HG02571 (cell line): Measurements from ENCODE around the gene PGLYRP2.
"Not testable (repeated sequence)": the region's sequence is repeated elsewhere in the genome, so short reads cannot be mapped to it uniquely, and the experiment has no call there.

Experiments used
- ATAC-seq: cut with Tn5 transposase; IDR thresholded peaks from one replicate; pipeline ENCODE4 v1.9.1; 2021; ENCODE audit warnings: mild to moderate bottlenecking, moderate library complexity; ENCODE audit not compliant: unreplicated experiment

Gene PGLYRP2, protein sequence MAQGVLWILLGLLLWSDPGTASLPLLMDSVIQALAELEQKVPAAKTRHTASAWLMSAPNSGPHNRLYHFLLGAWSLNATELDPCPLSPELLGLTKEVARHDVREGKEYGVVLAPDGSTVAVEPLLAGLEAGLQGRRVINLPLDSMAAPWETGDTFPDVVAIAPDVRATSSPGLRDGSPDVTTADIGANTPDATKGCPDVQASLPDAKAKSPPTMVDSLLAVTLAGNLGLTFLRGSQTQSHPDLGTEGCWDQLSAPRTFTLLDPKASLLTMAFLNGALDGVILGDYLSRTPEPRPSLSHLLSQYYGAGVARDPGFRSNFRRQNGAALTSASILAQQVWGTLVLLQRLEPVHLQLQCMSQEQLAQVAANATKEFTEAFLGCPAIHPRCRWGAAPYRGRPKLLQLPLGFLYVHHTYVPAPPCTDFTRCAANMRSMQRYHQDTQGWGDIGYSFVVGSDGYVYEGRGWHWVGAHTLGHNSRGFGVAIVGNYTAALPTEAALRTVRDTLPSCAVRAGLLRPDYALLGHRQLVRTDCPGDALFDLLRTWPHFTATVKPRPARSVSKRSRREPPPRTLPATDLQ

DNA sequence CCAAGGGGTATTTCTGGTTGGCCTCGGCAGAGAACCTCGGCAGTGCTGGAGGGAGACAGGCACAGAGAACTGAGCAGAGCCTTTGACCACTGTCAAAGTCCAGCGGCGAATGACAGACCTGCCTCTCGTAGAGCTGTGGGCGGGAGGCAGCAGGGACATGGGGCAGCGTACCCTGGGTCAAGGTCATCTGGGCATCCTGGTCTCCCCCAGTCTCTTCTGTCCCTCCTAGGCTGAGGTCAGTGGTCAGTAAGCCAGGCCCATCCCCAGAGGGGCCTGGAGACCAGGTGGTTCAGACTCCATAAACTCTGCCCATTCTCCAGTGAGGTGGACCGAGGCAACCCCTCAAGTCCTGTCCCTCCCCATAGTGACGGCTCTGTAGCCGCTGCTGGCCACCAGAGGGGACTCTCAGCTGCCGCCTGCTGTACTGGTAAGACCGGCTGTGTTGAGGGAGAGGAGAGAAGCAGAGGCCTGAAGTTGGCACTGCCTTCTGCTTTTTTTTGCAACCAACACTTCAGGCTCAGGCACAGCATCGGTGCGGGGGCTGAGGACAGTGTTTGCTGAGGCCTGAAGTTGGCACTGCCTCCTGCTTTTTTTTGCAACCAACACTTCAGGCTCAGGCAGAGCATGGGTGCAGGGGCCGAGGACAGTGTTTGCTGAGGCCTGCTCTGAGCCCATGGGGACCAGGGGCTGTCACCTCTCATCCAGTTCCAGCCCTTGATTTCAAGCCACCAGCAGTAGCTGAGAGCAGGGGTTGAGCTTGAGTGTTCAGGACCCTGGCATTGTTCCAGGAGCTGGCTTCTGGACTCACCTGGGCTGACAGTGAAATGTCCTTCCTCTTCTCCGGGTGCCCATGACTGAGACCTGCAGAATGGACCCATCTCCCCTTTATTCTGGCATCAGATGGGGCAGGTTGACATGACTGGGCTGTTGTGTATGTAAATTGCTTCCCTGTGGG is at the start of gene PGLYRP2:
PGLYRP2 (minus strand) TSS at position 111 of the 955 bp plus-strand sequence. CDS start 130 bp downstream, outside the sequence.
- no peak for ATAC-seq

DNA sequence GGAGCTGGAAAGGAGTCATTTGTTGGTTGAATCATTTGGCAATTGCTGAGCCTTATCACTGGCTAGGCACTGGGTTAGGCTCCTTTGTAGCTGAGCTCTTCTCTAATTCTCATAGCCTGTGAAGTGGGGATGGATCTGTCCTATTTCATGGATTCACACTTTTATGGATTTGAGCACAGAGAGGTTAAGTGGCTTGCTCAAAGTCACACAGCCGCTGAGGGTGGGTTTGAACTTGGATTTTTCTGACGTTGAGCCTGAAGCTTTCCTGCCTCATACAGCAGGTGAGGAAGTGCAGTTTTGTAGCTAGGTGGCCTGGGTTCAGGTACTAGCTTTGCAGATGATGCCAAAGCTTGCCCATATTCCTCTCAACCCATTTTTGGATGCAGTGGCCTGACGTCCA is 48.4 kb upstream of the PGLYRP2 start:
- ATAC-seq, result no peak

DNA sequence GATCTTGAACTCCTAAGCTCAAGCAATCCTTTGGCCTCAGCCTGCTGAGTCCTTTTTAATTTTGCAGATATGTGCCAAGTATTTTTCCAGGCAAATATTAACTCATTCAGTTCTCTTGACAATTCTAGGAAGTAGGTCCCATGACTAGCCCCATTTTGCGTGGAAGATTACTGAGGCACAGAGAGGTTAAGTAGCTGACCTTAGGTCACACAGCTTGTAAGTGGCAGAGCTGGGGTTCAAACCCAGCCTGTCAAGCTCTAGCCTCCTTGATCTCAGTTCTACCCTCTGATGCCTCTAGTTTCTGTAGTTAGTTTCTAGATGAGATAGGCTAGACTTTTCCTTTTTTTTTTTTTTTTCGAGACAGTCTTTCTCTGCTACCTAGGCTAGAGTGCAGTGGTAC is 47.1 kb upstream of the PGLYRP2 start:
- no peak for ATAC-seq

DNA sequence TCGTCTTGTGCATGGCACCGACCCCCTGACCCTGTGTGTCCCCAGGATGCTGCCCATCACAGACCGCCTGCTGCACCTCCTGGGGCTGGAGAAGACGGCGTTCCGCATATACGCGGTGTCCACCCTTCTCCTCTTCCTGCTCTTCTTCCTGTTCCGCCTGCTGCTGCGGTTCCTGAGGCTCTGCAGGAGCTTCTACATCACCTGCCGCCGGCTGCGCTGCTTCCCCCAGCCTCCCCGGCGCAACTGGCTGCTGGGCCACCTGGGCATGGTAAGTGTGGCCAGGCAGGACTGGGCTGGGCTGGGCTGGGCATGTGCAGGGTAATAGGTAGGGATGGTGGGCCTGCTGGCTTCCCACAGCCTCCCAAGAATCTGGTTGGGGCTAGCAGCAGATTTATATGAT is 46.0 kb upstream of the PGLYRP2 start:
- ATAC-seq, result no peak

DNA sequence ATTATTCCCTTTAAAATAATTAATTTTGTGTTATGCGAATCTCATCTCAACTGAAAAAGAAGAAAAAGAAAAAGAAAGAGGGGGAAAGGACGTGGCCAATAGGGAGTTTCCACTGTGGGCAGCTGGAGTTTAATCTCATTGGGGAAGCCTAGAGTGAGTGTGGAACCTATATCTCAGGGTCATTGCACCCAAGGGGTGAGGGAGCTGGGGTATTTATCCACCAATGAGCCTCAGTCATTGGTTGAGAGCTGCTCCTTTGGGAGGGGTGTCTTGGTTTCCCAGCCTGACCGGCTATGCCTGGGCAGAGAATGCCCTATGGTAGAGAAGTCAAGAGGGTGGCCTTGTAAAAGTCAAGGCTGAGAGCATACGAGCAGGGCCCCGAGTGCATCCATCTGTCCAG is 45.5 kb upstream of the PGLYRP2 start:
- ATAC-seq, result no peak

DNA sequence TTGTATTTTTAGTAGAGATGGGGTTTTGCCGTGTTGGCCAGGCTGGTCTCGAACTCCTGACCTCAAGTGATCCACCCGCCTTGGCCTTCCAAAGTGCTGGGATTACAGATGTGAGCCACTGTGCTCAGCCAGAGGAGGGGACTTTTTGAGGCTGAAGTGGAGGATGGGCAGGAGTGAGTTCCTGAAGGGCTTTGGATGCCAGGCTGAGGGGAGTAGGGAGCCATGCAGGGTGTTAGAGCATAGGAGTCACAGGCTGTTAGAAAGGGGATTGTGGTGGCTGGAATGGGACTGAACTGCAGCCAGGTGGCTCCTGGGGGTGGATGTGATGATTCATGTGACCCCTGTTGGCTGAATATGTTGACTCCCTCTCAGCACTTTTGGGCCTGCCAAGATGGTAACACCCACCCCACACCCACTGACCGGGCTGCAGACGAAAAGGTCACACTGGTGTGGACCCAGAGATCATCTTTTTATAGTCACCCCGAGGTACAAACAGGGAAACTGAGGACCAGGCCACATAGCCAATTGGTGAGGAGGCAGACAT is 40.2 kb upstream of the PGLYRP2 start:
- no peak for ATAC-seq

DNA sequence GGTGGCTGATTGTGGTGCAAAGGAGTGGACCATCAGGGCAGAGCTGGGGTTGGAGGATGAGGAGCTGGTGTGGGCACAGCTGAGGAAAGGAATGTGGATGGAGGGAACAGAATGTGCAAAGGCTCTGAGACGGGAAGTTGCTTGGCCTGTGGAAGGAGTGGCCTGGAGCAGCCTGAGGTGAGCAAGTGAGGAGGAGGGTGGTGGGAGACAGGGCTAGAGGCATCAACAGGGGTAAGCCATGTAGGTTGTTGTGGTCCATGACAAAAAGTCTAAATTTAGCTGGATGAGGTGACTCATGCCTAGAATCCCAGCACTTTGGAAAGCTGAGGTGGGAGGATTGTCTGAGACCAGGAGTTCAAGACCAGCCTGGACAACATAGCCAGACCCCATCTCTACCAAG is 38.5 kb upstream of the PGLYRP2 start:
- ATAC-seq, result no peak

DNA sequence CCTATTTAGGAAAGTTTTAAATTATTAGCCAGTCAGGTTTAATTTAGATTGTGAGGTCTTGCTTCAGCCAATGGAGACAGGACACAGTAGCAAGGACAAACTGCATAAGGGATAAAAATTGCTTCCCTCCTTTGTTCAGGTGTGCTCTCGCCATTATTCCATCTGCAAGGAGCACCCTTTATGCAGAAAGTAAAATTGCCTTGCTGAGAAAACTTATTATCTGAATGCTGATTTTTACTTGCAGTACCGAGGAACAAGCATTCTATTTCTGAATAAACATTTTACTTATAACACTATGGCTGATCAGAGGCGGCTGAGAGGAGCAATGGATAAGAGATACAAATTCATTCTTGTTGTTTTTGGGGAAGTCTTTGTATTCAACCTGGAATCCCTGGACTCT is 37.1 kb upstream of the PGLYRP2 start:
- ATAC-seq, result no peak

DNA sequence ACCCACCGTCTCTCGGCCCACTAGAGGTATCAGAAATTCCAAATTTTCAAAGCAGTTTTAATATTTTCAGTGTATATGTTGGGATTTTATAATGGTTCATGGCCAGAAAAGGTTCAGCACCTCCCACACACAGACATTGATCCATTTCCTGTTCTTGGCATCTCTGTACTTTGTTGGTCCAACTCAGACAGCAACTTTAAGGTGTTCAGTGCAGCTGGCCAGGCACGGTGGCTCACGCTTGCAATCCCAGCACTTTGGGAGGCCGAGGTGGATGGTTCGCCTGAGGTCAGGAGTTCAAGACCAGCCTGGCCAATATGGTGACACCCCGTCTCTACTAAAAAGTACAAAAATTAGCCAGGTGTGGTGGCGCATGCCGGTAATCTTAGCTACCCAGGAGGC is 35.9 kb upstream of the PGLYRP2 start:
- not testable (repeated sequence) for ATAC-seq

DNA sequence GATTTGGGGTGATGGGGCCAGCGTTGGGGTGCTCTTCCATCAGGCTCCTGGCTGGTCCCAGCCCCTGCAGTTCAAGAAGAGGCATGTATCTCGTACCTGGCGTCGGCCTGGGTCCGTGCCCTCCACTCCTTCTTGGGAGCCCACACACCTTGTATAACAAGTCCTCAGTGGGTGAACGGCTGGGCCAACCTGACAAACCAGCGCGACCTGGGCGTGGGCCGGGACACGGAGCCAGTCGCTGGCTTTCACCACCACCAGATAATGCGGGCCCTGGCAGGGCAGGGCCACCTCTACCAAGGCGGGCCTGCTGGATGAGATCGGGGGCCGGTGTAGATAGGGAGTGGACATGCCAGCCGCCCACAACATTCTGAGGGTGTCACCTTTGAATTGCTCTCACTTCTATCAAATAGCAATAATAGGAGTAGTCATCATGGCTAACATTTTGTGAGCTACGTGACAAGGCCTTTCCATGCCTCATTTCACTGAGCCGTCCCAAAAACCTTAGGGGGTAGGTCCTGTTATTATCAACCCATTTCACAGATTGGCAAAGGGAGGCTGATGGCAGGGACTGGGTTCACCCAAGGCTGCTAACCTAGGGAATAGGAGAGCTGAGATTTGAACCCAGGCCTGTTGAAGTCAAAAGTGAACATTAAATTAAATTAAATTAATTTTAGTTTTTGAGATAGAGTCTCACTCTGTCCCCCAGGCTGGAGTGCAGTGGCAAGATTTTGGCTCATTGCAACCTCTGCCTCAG is 32.5 kb upstream of the PGLYRP2 start:
- ATAC-seq, result no peak

DNA sequence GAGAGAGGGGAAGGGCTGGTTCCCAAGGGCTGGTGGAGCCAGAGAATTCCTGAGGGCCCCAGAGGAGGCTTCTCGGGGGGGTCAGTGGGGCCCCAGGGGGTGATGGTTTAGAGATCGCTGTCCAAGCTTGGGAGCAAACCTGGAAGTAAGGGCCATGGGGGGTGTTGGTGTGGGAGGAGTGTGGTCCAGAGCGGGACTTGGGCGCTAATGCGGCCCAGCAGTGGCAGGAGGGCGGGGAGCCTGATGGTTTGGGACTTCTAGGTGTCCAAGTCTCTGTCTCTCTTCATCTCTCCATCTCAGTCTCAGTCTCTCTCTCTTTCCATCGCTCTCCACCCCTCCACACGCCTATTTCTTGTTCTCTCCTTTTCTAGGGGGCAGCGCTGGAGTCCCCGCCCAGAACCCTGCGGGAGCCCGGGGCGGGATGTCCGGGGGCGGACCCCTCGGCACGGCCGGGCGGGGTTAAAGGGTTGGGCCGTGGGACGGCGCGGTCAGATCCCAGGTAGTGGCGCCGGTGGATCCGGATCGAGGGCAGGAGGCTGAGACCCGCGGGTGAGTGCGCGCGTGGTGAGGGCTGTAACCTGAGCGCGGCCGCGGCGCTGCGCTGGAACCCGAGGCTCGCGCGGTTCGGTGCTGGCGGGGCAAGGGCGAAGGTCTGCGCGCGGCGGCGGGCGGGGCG is 28.9 kb upstream of the PGLYRP2 start, which contains the start of gene CYP4F22:
CYP4F22 (plus strand) TSS at position 491 of the 676 bp plus-strand sequence. CDS start 16,812 bp downstream, outside the sequence.
- ATAC-seq, result no peak

DNA sequence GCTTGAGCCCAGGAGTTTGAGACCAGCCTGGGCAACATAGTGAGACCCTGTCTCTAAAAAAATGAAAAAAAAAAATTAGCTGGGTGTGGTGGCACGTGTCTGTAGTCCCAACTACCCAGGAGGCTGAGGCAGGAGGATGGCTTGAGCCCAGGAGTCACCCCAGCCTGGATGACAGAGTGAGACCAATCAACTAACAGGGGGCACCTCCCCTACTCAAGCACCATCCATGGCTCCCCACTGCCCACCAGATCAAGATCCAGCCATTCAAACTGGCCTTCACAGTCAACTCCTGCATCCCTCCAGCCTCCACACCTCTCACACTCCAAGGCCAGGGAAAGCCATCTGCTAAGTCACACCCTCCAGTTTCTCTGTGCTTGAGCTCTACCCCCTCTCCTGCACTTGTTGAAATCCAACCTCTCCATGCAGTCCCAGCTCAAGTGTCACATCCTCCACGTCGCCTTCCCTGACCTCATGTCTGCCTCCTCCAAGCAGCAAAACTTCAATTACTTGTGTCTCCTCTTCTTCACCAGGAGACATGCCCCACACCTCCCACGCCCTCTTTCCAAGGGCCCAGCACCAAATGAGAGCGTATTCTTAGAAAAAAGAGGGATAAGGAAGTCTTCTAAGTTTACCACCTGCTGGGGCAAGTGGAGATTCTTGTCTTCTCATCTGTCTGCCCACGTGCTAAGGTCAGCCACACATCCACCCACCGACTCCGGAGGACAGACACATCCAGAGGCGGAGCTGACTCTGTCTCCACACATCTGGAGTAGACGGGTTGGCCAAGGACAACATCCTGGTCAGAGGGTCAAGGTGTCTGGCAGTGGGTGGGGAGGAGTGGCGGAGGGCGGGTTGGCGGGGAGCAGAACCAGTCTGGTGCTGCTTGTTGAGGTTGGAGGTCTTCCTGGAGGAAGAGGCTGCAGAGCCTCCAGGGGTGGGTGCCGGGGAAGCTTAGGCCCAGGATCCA is 28.1 kb upstream of the PGLYRP2 start:
- no peak for ATAC-seq

DNA sequence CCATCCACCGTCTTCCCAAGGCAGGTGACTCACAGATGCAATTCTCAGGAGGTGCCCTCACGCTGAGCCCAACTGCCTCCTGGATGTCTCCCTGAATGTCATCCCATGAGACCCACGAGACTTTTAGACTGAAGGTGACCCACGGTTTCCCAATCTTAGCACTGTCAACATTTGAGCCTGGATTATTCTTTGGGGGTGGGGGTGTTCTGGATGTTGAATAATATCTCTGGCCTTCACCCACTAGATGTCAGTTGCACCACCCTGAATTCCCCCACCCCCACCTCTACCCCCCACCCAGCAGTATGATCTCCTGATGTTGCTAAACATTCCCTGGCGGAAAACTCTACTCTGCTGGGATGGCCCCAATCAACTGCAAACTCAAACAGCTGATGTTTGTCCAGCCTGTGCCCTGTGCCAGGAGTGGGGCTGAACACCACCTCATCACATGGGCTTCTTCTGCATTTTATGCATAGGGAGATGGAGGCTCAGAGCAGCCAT is 26.8 kb upstream of the PGLYRP2 start:
- ATAC-seq, result no peak

DNA sequence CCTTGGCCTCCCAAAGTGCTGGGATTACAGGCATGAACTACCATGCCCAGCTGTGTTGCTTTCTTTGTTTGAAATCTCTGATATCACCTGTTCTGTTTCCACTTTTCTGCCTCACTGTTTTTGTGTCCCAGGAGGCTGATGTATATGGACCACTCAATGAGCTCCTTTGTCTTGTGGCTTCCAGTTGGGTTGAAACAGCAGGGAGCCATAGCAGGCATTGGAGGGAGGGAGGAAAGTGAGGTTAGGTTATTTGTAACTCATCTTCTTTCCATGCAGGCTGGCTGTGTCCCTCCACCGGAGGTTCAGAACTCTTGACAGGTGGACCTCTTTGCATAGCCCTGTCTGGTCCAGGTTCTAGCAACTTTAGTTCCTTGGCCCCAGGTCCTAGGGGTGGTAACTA is 23.0 kb upstream of the PGLYRP2 start:
- no peak for ATAC-seq

DNA sequence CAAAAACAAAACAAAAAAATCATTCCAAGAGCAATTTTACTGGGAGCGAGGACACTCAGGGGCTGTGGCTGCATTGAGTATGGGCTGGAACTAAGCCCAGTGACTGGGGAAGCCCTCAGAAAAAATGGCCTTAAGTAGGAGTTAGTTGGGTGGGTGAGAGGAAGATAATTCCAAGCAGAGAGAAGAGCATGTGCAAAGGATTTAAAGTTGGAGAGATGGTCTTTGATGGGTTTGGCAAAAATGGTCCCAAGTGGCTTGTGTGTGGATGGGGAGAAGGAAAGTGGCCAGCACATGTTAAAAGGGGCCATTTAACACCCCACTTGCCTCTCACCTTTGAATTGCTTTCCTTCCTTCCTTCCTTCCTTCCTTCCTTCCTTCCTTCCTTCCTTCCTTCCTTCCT is 22.3 kb upstream of the PGLYRP2 start:
- ATAC-seq, result no peak

DNA sequence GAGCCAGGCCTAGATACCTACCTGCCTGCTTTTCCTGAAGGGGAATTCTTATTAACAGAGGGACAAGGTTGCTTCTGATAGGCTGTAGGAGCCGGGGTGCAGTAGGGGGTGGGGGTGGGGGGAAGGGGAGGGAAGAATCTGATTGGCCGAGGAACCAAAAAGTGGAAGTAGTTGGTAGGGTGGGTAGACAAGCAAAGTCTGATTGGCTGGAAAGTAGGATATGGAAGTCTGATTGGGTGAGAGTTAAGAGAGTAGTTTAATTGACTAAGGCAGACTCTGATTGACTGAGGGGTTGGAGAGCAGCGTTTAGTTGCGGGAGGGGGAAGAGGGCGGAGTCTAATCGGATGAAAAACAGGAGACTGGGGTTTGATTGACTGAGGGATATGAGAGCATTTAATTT is 19.6 kb upstream of the PGLYRP2 start:
- no peak for ATAC-seq

DNA sequence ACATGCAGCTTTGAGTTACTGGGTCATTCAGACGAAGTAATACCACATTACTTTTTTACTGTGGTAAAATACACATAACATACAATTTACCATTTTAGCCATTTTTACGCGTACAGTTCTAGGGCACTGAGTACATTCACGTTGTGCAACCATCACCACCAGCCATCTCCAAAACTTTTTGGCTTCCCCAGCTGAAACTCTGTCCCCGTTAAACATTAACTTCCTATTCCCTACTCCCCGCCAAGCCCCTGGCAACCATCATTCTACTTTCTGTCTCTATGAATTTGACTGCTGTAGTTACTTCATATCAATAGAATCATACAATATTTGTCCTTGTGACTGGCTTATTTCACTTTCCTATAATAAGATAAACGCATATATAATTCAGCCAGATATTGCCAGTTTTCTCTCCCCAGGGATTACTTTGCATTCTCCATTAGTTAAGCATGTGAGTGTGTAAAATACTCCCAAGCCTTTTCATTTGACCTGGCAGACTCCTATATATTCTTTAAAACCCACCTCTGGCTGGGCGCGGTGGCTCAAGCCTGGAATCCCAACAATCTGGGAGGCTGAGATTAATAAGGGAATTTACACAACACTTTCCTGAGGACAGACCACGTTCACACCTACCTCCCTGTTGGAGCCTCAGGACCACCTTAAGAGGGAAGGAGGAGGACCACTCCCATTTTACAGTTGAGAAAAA is 19.0 kb upstream of the PGLYRP2 start:
- ATAC-seq, result no peak

DNA sequence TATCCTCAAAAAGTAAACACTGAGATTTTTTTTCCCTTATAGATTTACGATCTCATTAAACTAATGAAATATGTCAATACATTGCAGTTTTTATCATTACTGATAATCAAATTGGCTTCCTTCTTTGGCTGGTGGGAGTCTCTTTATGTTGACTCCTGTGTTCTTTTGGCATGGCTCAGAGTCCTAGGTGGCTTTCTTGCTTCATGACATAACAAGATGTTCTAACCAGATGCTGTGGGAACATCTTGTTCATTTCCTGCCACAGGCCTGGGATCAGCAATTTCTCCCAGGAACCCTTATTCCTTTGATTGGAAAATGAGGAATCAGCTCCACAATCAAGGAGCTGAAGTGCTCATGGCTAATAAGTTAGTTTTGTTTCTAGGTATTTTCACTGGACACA is 15.8 kb upstream of the PGLYRP2 start:
- no peak for ATAC-seq
